Measurements from ENCODE around the gene CLPTM1L. TPM values are rescaled to one million over a fixed set of nuclear protein-coding genes. Genes with fewer than 3 reads are reported as not detected.

Gene CLPTM1L
- total and polyA plus RNA-seq, 9 of the 15 experiments (the other 6 are each of a cell fraction or from before 2014, with no cell fraction given): 3.5 to 217 (median 177) TPM

GRCh38 chr5:1375871-1376810, 31.2 kb upstream of the CLPTM1L start (continued):
- no peak for TF ChIP-seq ZNF592 (IDR thresholded peaks at IDR 0.05)
- no peak for TF ChIP-seq ZNF239 (CRISPR knock-in tag; IDR thresholded peaks at IDR 0.05)

- in situ Hi-C loops (cut with MboI) (no loop called here), intact Hi-C loops (cut with micrococcal nuclease) (no loop called here)
- CTCF ChIA-PET (ENCODE audit: low intra/inter-chr PET ratio): no interaction called here
- under 1% methylated on average over 6 of the region's 6 CpGs for WGBS (ENCODE audit: insufficient coverage, low coverage, missing lambda C conversion rate)
- Histone ChIP-seq H2AFZ (ENCODE audit: low read depth, low read length) (no peak overlapping the region), H3K4me1 (replicated peaks in 1 of 2; ENCODE audit: control insufficient read depth in 2 of 2, insufficient read depth in 2 of 2, low read length in 2 of 2) (0 out of 5 replicates have a peak, but pooled peaks cover 0 to 3% of the 10 kb centered on the region in 2 experiments), H3K27ac (ENCODE audit: extremely low read depth, low read depth, low read length) (no peak overlapping the region), H3K79me2 (ENCODE audit: control insufficient read depth, insufficient read depth, low read length) (no peaks in the 10 kb centered on the region), H3K36me3 (ENCODE audit: control insufficient read depth, insufficient read depth, low read length) (no peaks in the 10 kb centered on the region), H3K27me3 (ENCODE audit: control insufficient read depth in 2 of 2, insufficient read depth in 2 of 2, low read length in 2 of 2) (peaks cover 73 to 81% of the 10 kb centered on the region in 2 experiments), H3K9ac (ENCODE audit: insufficient read depth in 1 of 2, low read depth in 2 of 2, low read length in 2 of 2) (no peak overlapping the region), H3K9me1 (ENCODE audit: control insufficient read depth, insufficient read depth, low read length) (no peaks in the 10 kb centered on the region), H3K9me3 (replicated peaks; ENCODE audit: control insufficient read depth, insufficient read depth, low read depth, low read length) (0 out of 2 replicates have a peak, but pooled peaks cover 4% of the 10 kb centered on the region), H4K20me1 (replicated peaks; ENCODE audit: control insufficient read depth, insufficient read depth, low read length) (no peaks in the 10 kb centered on the region), H3K4me3 (no peak overlapping the region), H3K4me2 (ENCODE audit: insufficient read depth, low read length) (no peak overlapping the region)
- no peak for DNase-seq (ENCODE audit: extremely low read depth in 1 of 4, low spot score in 3 of 4)
- no peak for FAIRE-seq
- no TSS peak for BruUV-seq (replicated peaks)
- ATAC-seq: no peak
- POLR2A ChIA-PET: no interaction called here
- no peak for TF ChIP-seq TGIF2 (CRISPR knock-in tag; IDR thresholded peaks at IDR 0.05)
- no peak for TF ChIP-seq ZBTB43 (CRISPR knock-in tag; IDR thresholded peaks at IDR 0.05)
- TF ChIP-seq GTF3C2 (IDR thresholded peaks at IDR 0.05; ENCODE audit: borderline replicate concordance, extremely low read depth, insufficient read length): no peak
- no peak for TF ChIP-seq SFPQ (IDR thresholded peaks at IDR 0.05; ENCODE audit: low read depth, low read length)
These were observed 29.8 kb upstream of the CLPTM1L start for GRCh38 chr5:1374679-1375055.

Measured in K562 (cell line).